GM19372 (cell line): ENCODE results near the gene F2RL1.
"Not testable (repeated sequence)": the region's sequence is repeated elsewhere in the genome, so short reads cannot be mapped to it uniquely, and the experiment has no call there.

Experiments
- ATAC-seq: cut with Tn5 transposase; IDR thresholded peaks from one replicate; pipeline ENCODE4 v1.9.1; 2021; ENCODE audit warnings: mild to moderate bottlenecking, low read depth, moderate library complexity; ENCODE audit not compliant: unreplicated experiment

F2RL1 gene

GRCh38 chr5:76849419-76850291, 30.8 kb downstream of the F2RL1 start, which contains the start of gene S100Z:
TSS of gene S100Z (plus strand) at chr5:76850014. CDS start at chr5:76875360, 25,346 bp downstream.
- no peak for ATAC-seq

GRCh38 chr5:76850543-76851145, 31.8 kb downstream of the F2RL1 start:
- ATAC-seq = no peak

GRCh38 chr5:76851728-76852369, 33.0 kb downstream of the F2RL1 start:
- ATAC-seq = no peak

- ATAC-seq = no peak
Measured at GRCh38 chr5:76852772-76853171, 33.9 kb downstream of the F2RL1 start.

GRCh38 chr5:76853741-76854140, 34.9 kb downstream of the F2RL1 start:
- ATAC-seq = not testable (repeated sequence)

GRCh38 chr5:76854644-76855043, 35.8 kb downstream of the F2RL1 start:
- ATAC-seq = no peak

GRCh38 chr5:76855501-76855900, 36.7 kb downstream of the F2RL1 start:
- not testable (repeated sequence) for ATAC-seq

- ATAC-seq = no peak
Measured at GRCh38 chr5:76855961-76856360, 37.1 kb downstream of the F2RL1 start.

- ATAC-seq = not testable (repeated sequence)
Measured at GRCh38 chr5:76856800-76857199, 38.0 kb downstream of the F2RL1 start.

GRCh38 chr5:76859591-76860247, 40.9 kb downstream of the F2RL1 start:
- ATAC-seq = no peak

- no peak for ATAC-seq
Measured at GRCh38 chr5:76861612-76862011, 42.8 kb downstream of the F2RL1 start.

GRCh38 chr5:76863001-76863400, 44.2 kb downstream of the F2RL1 start:
- ATAC-seq = no peak

GRCh38 chr5:76866503-76866902, 47.7 kb downstream of the F2RL1 start:
- no peak for ATAC-seq

GRCh38 chr5:76867038-76867437, 48.2 kb downstream of the F2RL1 start:
- no peak for ATAC-seq

- ATAC-seq = no peak
Measured at GRCh38 chr5:76867827-76868693, 49.2 kb downstream of the F2RL1 start.

- no peak for ATAC-seq
Measured at GRCh38 chr5:76870046-76870445, 51.2 kb downstream of the F2RL1 start.

- ATAC-seq = no peak
Measured at GRCh38 chr5:76874088-76874581, 55.3 kb downstream of the F2RL1 start.
